GM23338 (cell line): ENCODE data around the gene ELMO3. TPM values are rescaled to one million over a fixed set of nuclear protein-coding genes. Genes with fewer than 3 reads are reported as not detected.

Experiments
- ATAC-seq: fragments of 200-7000 bp; cut with Tn5 transposase; 3 replicates; pipeline ENCODE4 v1.9.1; 2020
- DNase-seq: peaks from one replicate; pipeline ENCODE4 v3.0.0-alpha.2; 2015; ENCODE audit warnings: low spot score
- H2AFZ ChIP-seq: fragments of 200-600 bp; sonication (generic); 2 replicates; pipeline ENCODE4 v1.8.0; 2016; ENCODE audit warnings: antibody characterized with exemption, mild to moderate bottlenecking, moderate library complexity
- H3F3A ChIP-seq: fragments of 200-600 bp; sonication (generic); replicated peaks from 2 replicates; pipeline ENCODE4 v1.8.0; 2017; ENCODE audit warnings: antibody characterized with exemption, mixed run types, low read depth
- H3K27ac ChIP-seq: fragments of 200-600 bp; sonication (generic); 2 replicates; pipeline ENCODE4 v1.6.1; 2016; ENCODE audit warnings: low read depth
- H3K27me3 ChIP-seq: fragments of 200-600 bp; sonication (generic); 2 replicates; pipeline ENCODE4 v1.8.0; 2016; ENCODE audit warnings: mild to moderate bottlenecking, mixed run types, moderate library complexity; ENCODE audit not compliant: insufficient read depth
- H3K36me3 ChIP-seq: fragments of 200-600 bp; sonication (generic); 2 replicates; pipeline ENCODE4 v1.8.0; 2016; ENCODE audit warnings: mild to moderate bottlenecking; ENCODE audit not compliant: insufficient read depth
- H3K4me1 ChIP-seq: fragments of 200-600 bp; sonication (generic); 2 replicates; pipeline ENCODE4 v1.8.0; 2016; ENCODE audit warnings: mild to moderate bottlenecking, moderate library complexity; ENCODE audit not compliant: insufficient read depth
- H3K4me2 ChIP-seq: fragments of 200-600 bp; sonication (generic); 2 replicates; pipeline ENCODE4 v1.7.1; 2017; ENCODE audit warnings: mixed run types
- H3K4me3 ChIP-seq: fragments of 200-600 bp; sonication (generic); 2 replicates; pipeline ENCODE4 v1.6.1; 2016; ENCODE audit warnings: mixed run types
- H3K79me2 ChIP-seq: fragments of 200-600 bp; sonication (generic); replicated peaks from 2 replicates; pipeline ENCODE4 v1.8.0; 2017; ENCODE audit warnings: mild to moderate bottlenecking; ENCODE audit not compliant: insufficient read depth
- H3K9me2 ChIP-seq: fragments of 200-600 bp; sonication (generic); 2 replicates; pipeline ENCODE4 v1.8.0; 2017; ENCODE audit not compliant: insufficient read depth
- H4K20me1 ChIP-seq: fragments of 200-600 bp; sonication (generic); replicated peaks from 2 replicates; pipeline ENCODE4 v1.8.0; 2017; ENCODE audit warnings: mild to moderate bottlenecking; ENCODE audit not compliant: insufficient read depth
- H3K27ac Mint-ChIP-seq: 2 replicates; pipeline ENCODE4 v1.8.0; 2020; ENCODE audit warnings: inconsistent platforms, mild to moderate bottlenecking, moderate library complexity, mixed read lengths
- H3K27me3 Mint-ChIP-seq: 3 replicates; pipeline ENCODE4 v1.8.0; 2022; ENCODE audit warnings: low read depth, mild to moderate bottlenecking, moderate library complexity, mixed read lengths, inconsistent platforms; ENCODE audit not compliant: insufficient read depth, poor library complexity
- H3K36me3 Mint-ChIP-seq: 3 replicates; pipeline ENCODE4 v1.8.0; 2021; ENCODE audit warnings: low read depth, mild to moderate bottlenecking, inconsistent platforms, moderate library complexity, mixed read lengths
- H3K4me1 Mint-ChIP-seq: 3 replicates; pipeline ENCODE4 v1.8.0; 2020; ENCODE audit warnings: mild to moderate bottlenecking, inconsistent platforms, mixed read lengths
- H3K4me3 Mint-ChIP-seq: 3 replicates; pipeline ENCODE4 v1.8.0; 2021; ENCODE audit warnings: moderate library complexity, mild to moderate bottlenecking, inconsistent platforms, mixed read lengths
- H3K9me3 Mint-ChIP-seq: 3 replicates; pipeline ENCODE4 v1.8.0; 2020; ENCODE audit warnings: moderate library complexity, mild to moderate bottlenecking, inconsistent platforms, mixed read lengths
- CREB1 ChIP-seq: fragments of 250-450 bp; sonication (Bioruptor Pico); IDR thresholded peaks from 2 replicates; pipeline ENCODE4 v1.5.0; 2020; ENCODE audit warnings: low read depth, mild to moderate bottlenecking, moderate library complexity
- EZH2 ChIP-seq: fragments of 200-600 bp; sonication (generic); IDR thresholded peaks from one replicate; pipeline ENCODE4 v1.8.0; 2017; ENCODE audit warnings: antibody characterized with exemption, mild to moderate bottlenecking, low read depth; ENCODE audit not compliant: unreplicated experiment
- JUNB ChIP-seq: IDR thresholded peaks from one replicate; pipeline ENCODE4 v1.6.1; 2016; ENCODE audit warnings: antibody characterized with exemption; ENCODE audit not compliant: unreplicated experiment
- POLR2AphosphoS5 ChIP-seq: IDR thresholded peaks from 2 replicates; pipeline ENCODE4 v1.6.1; 2016; ENCODE audit warnings: antibody characterized with exemption, low read depth
- ZNF114 ChIP-seq: fragments of 250-450 bp; sonication (Bioruptor Pico); IDR thresholded peaks from 2 replicates; pipeline ENCODE4 v1.5.0; 2020; ENCODE audit warnings: mild to moderate bottlenecking, moderate library complexity
- ZNF331 ChIP-seq: fragments of 250-450 bp; sonication (Bioruptor Pico); IDR thresholded peaks from 2 replicates; pipeline ENCODE4 v1.5.0; 2020; ENCODE audit warnings: low read depth, mild to moderate bottlenecking, moderate library complexity
- ZNF462 ChIP-seq: fragments of 250-450 bp; sonication (Bioruptor Pico); IDR thresholded peaks from 2 replicates; pipeline ENCODE4 v1.5.0; 2020; ENCODE audit warnings: mild to moderate bottlenecking, moderate library complexity
- polyA plus RNA-seq: library from polyadenylated mRNA; unstranded; fragments of >200 nt; fragmentation: Nextera tagmentation; extraction: Ambion mirVana; gene quantifications from 2 replicates; pipeline ENCODE4 v1.2.1, GENCODE V29; 2016
- total RNA-seq: library from RNA; depleted of rRNA; stranded (reverse); fragments of >200 nt; shearing (Covaris generic); gene quantifications from 2 replicates; pipeline ENCODE4 v1.2.3, GENCODE V29; 2014
- TF ChIP-seq, protein P1 (sequence below), 2 experiments: fragments of 200-600 bp in 1 of 2; sonication (generic) in 1 of 2; conservative IDR thresholded peaks; 2 replicates each; pipeline versions ENCODE4 v1.5.1 to v1.6.1; 2016 to 2017; ENCODE audit warnings: antibody characterized with exemption in 2 of 2, low read depth in 2 of 2, mild to moderate bottlenecking in 2 of 2, moderate library complexity in 1 of 2

Gene ELMO3
- total and polyA plus RNA-seq, 2 experiments from 2014 or later = 4.7 to 16.2 TPM

GRCh38 chr16:67241008-67241900, 42.3 kb downstream of the ELMO3 start:
- Histone ChIP-seq H2AFZ (no peak overlapping the region), H3K27me3 (no peaks in the 10 kb centered on the region), H4K20me1 (no peaks in the 10 kb centered on the region; the same call in 1 of the 2 replicates), H3K79me2 (peaks cover 36% of the 10 kb centered on the region), H3K36me3 (no peaks in the 10 kb centered on the region), H3K27ac (peak overlapping the region; percentile 72; the same call in 1 of the 2 replicates), H3K4me2 (peak overlapping the region; percentile 62), H3K4me1 (peaks cover 22% of the 10 kb centered on the region), H3F3A (peaks cover 18% of the 10 kb centered on the region; the same call in 1 of the 2 replicates), H3K9me2 (no peaks in the 10 kb centered on the region), H3K4me3 (no peak overlapping the region)
- Mint-ChIP-seq H3K4me1 (peaks cover 47% of the 10 kb centered on the region), H3K27me3 (peaks cover 14% of the 10 kb centered on the region), H3K36me3 (peaks cover 35% of the 10 kb centered on the region), H3K4me3 (peak overlapping the region; percentile 4; the same call in 2 of the 3 replicates), H3K9me3 (no peaks in the 10 kb centered on the region; the same call in 2 of the 3 replicates), H3K27ac (peak overlapping the region; percentile 97)
- ATAC-seq = peak; percentile 7
- peak; percentile 36 for DNase-seq
- TF ChIP-seq, protein P1, sequence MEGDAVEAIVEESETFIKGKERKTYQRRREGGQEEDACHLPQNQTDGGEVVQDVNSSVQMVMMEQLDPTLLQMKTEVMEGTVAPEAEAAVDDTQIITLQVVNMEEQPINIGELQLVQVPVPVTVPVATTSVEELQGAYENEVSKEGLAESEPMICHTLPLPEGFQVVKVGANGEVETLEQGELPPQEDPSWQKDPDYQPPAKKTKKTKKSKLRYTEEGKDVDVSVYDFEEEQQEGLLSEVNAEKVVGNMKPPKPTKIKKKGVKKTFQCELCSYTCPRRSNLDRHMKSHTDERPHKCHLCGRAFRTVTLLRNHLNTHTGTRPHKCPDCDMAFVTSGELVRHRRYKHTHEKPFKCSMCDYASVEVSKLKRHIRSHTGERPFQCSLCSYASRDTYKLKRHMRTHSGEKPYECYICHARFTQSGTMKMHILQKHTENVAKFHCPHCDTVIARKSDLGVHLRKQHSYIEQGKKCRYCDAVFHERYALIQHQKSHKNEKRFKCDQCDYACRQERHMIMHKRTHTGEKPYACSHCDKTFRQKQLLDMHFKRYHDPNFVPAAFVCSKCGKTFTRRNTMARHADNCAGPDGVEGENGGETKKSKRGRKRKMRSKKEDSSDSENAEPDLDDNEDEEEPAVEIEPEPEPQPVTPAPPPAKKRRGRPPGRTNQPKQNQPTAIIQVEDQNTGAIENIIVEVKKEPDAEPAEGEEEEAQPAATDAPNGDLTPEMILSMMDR (conservative IDR thresholded peaks at IDR 0.05; ENCODE audit: low read depth in 2 of 2) = no peak
- TF ChIP-seq CREB1 (CRISPR knock-in tag) = no peak
- no peak for TF ChIP-seq JUNB
- no peak for TF ChIP-seq ZNF462
- TF ChIP-seq ZNF114 (CRISPR knock-in tag) = no peak
- no peak for TF ChIP-seq ZNF331 (CRISPR knock-in tag)
- TF ChIP-seq EZH2 = no peak
- no peak for TF ChIP-seq POLR2AphosphoS5
